Transverse colon (tissue), 4 donors: Measurements from ENCODE around the gene OR4F15. TPM values are rescaled to one million over a fixed set of nuclear protein-coding genes. Genes with fewer than 3 reads are reported as not detected.

Experiments
- DNase-seq: peaks from one replicate; pipeline ENCODE4 v3.0.0-alpha.2; 2019
- H3K27ac ChIP-seq, 4 donors: fragments of 200-600 bp; sonication (generic); 2 replicates each; pipeline ENCODE4 v1.5.1; 2016 to 2018; ENCODE audit warnings: inconsistent platforms in 4 of 4
- H3K27me3 ChIP-seq: fragments of 200-600 bp; sonication (generic); 2 replicates; pipeline ENCODE4 v1.5.1; 2017; ENCODE audit warnings: inconsistent platforms
- H3K36me3 ChIP-seq, 4 donors: fragments of 200-600 bp; sonication (generic); 2 replicates each; pipeline ENCODE4 v1.5.1; 2017 to 2019; ENCODE audit warnings: inconsistent platforms in 4 of 4
- H3K4me1 ChIP-seq, 4 donors: fragments of 200-600 bp; sonication (generic); 2 replicates each; pipeline ENCODE4 v1.5.1; 2017 to 2020; ENCODE audit warnings: inconsistent platforms in 4 of 4
- H3K4me3 ChIP-seq, 4 donors: fragments of 200-600 bp; sonication (generic); 1 replicate in 1 of 4; 2 replicates in 3 of 4; pipeline versions ENCODE4 v1.5.1 to v1.6.1; 2017 to 2019; ENCODE audit warnings: inconsistent platforms in 4 of 4
- H3K9me3 ChIP-seq, 2 donors: fragments of 200-600 bp; sonication (generic); 2 replicates each; pipeline ENCODE4 v1.5.1; 2017 to 2019; ENCODE audit warnings: inconsistent platforms in 2 of 2
- EP300 ChIP-seq: sonication (generic); formaldehyde crosslinking; IDR thresholded peaks from one replicate; pipeline ENCODE4 v1.6.1; 2017; ENCODE audit warnings: antibody characterized with exemption, low read depth
- POLR2A ChIP-seq: fragments of 450-650 bp; IDR thresholded peaks from one replicate; pipeline ENCODE4 v1.6.1; 2016; ENCODE audit warnings: antibody characterized with exemption, mild to moderate bottlenecking, moderate library complexity
- POLR2AphosphoS5 ChIP-seq, 3 donors: sonication (generic); formaldehyde crosslinking; IDR thresholded peaks; one replicate each; pipeline ENCODE4 v1.6.1; 2016; ENCODE audit warnings: antibody characterized with exemption in 3 of 3
- WGBS, 2 donors: methylation state at CpG; one replicate each; pipeline ENCODE4 v1.1.5; 2018; ENCODE audit warnings: low coverage in 1 of 2; 5-methylcytosine and 5-hydroxymethylcytosine counted together
- in situ Hi-C, 4 donors: fragments of 200-750 bp; cut with MboI; loops; one replicate each; pipeline versions ENCODE4 v1.15.0 to v1.15.1; 2017; ENCODE audit warnings: low sequenced_read_pairs in 3 of 4, low pct_ligation_motif_present in 1 of 4, low pct_unique_long_range_greater_than_20kb in 1 of 4
- intact Hi-C: fragments of 100-400 bp; cut with DNase I; formaldehyde crosslinking; loops from one replicate; pipeline ENCODE4 v1.15.1; 2023; ENCODE audit warnings: low total_unique reads
- total RNA-seq, 4 donors: library from RNA; depleted of rRNA; stranded (reverse); fragments of >200 nt; gene quantifications; one replicate each; pipeline ENCODE4 v1.1.0, GENCODE V29; 2016
- TF ChIP-seq, protein P1 (sequence below), 5 experiments: fragments of 200-600 bp in 3 of 5; fragments of 450-650 bp in 2 of 5; sonication (generic) in 3 of 5; IDR thresholded peaks; 1 replicate in 2 of 5; 2 replicates in 3 of 5; pipeline ENCODE4 v1.5.1; 2016 to 2017; ENCODE audit warnings: antibody characterized with exemption in 5 of 5, inconsistent platforms in 3 of 5, mild to moderate bottlenecking in 2 of 5, moderate library complexity in 1 of 5

OR4F15 gene
- total RNA-seq, 4 donors from 2014 or later: not detected

DNA sequence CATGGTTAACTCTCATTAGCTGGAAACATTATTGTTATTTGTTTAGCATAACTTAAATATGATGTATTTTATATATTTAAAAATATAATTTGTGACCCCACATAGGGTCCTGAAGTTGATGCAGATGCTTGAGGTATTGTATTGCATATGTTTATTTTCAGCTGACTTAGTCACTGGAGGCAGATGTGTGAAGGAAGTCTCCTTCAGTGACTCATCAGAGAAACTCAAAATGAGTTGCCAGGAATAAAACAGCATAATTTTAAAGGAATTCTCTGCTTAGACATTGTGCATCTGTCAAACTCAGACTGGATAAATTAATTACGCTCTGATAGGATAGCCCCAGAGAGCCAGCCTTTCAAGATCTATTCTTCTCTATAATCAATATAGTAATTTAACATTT, 16.5 kb upstream of the OR4F15 start:
- in situ Hi-C loops (no loop called here), intact Hi-C loops (no loop called here)
- DNase-seq: no peak
- Histone ChIP-seq H3K36me3 (no peaks in the 10 kb centered on the region), H3K4me3 (no peak overlapping the region), H3K9me3 (no peaks in the 10 kb centered on the region), H3K27me3 (no peaks in the 10 kb centered on the region), H3K27ac (no peak overlapping the region), H3K4me1 (no peaks in the 10 kb centered on the region)
- TF ChIP-seq POLR2A (no peak), EP300 (no peak), POLR2AphosphoS5 (IDR thresholded peaks at IDR 0.05) (no peak)
- TF ChIP-seq, protein P1, sequence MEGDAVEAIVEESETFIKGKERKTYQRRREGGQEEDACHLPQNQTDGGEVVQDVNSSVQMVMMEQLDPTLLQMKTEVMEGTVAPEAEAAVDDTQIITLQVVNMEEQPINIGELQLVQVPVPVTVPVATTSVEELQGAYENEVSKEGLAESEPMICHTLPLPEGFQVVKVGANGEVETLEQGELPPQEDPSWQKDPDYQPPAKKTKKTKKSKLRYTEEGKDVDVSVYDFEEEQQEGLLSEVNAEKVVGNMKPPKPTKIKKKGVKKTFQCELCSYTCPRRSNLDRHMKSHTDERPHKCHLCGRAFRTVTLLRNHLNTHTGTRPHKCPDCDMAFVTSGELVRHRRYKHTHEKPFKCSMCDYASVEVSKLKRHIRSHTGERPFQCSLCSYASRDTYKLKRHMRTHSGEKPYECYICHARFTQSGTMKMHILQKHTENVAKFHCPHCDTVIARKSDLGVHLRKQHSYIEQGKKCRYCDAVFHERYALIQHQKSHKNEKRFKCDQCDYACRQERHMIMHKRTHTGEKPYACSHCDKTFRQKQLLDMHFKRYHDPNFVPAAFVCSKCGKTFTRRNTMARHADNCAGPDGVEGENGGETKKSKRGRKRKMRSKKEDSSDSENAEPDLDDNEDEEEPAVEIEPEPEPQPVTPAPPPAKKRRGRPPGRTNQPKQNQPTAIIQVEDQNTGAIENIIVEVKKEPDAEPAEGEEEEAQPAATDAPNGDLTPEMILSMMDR (IDR thresholded peaks at IDR 0.05): no peak
- WGBS, 2 donors: 69 to 73% methylated on average over 1 of the region's 1 CpG

DNA sequence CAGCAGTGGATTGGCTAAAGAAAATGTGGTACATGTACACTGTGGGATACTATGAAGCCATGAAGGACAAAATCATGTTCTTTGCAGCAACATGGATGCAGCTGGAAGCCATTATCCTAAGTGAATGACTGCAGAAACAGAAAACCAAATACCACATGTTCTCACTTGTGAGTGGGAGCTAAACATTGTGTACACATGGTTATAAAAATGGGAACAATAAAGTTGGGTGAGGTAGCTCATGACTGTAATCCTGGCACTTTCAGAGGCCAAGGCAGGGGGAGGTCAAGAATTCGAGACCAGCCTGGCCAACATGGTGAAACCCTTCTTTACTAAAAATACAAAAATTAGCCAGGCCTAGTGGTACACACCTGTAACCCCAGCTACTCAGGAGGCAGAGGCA, 12.3 kb upstream of the OR4F15 start:
- Histone ChIP-seq H3K27me3 (no peaks in the 10 kb centered on the region), H3K27ac (no peak overlapping the region), H3K4me3 (no peak overlapping the region), H3K9me3 (no peaks in the 10 kb centered on the region), H3K4me1 (no peaks in the 10 kb centered on the region), H3K36me3 (no peaks in the 10 kb centered on the region)
- in situ Hi-C loops: no loop called here
- TF ChIP-seq POLR2AphosphoS5 (IDR thresholded peaks at IDR 0.05) (no peak), EP300 (no peak), POLR2A (no peak)
- TF ChIP-seq, protein P1 (IDR thresholded peaks at IDR 0.05): no peak
- no peak for DNase-seq
- intact Hi-C loops: no loop called here
- 38% methylated on average over 1 of the region's 1 CpG; no CpG with 5 or more reads in 1 of the 2 donors for WGBS, 2 donors

DNA sequence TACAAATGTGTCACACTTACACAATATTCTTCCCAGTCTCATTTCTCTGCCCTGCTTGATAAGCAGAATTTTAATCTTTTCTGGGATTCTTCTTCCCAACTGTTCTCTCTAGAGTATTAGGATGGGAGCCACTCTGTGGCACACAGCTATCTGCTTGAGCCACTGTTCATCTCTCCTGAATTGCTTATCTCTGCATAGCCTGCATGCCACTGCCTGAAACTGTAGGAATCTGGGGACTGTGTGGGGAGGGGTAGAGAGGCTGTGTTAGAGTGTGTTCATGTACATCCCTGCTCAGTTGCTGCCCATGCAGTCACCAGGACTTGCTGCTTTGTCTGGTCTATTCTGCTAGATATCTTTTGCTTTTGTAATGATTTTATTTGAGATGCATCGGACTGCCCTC, 11.0 kb upstream of the OR4F15 start:
- no peak overlapping the region for H3K4me3 ChIP-seq
- in situ Hi-C loops: no loop called here
- WGBS, 2 donors: 89 to 96% methylated on average over 1 of the region's 1 CpG
- DNase-seq: no peak
- H3K9me3 ChIP-seq: no peaks in the 10 kb centered on the region
- H3K36me3 ChIP-seq: no peaks in the 10 kb centered on the region
- intact Hi-C loops: no loop called here
- H3K27me3 ChIP-seq: peaks cover 2% of the 10 kb centered on the region
- TF ChIP-seq POLR2A (no peak), EP300 (no peak), POLR2AphosphoS5 (IDR thresholded peaks at IDR 0.05) (no peak)
- TF ChIP-seq, protein P1 (IDR thresholded peaks at IDR 0.05): no peak
- H3K27ac ChIP-seq: no peak overlapping the region
- no peaks in the 10 kb centered on the region for H3K4me1 ChIP-seq

GRCh38 chr15:101803209-101803608, 8.8 kb upstream of the OR4F15 start, which contains the start of gene OR4F6:
Gene OR4F6, plus strand, starts transcription at chr15:101803509. Its CDS starts 2,211 bp downstream, at chr15:101805720.
- 60 to 84% methylated on average over 2 of the region's 2 CpGs for WGBS, 2 donors
- no peaks in the 10 kb centered on the region for H3K4me1 ChIP-seq
- peaks cover 7% of the 10 kb centered on the region for H3K27me3 ChIP-seq
- no peaks in the 10 kb centered on the region for H3K9me3 ChIP-seq
- TF ChIP-seq EP300: no peak
- TF ChIP-seq, protein P1 (IDR thresholded peaks at IDR 0.05): no peak
- TF ChIP-seq POLR2A: no peak
- no peak for TF ChIP-seq POLR2AphosphoS5 (IDR thresholded peaks at IDR 0.05)
- H3K27ac ChIP-seq: no peak within 1 kb of the TSS
- no peak within 1 kb of the TSS for H3K4me3 ChIP-seq
- intact Hi-C loops (no loop called here), in situ Hi-C loops (no loop called here)
- DNase-seq: no peak
- no peaks in the 10 kb centered on the region for H3K36me3 ChIP-seq
